HUES6 (cell line): ENCODE results near the gene LRRC4B.

ENCODE experiments used
- H3K27ac ChIP-seq: 2 replicates; pipeline ENCODE4 v1.7.0; 2013; ENCODE audit warnings: low read depth, mild to moderate bottlenecking, low read length, inconsistent platforms
- H3K27me3 ChIP-seq: 2 replicates; pipeline ENCODE4 v1.6.1; 2013; ENCODE audit warnings: low read length; ENCODE audit not compliant: control insufficient read depth, insufficient read depth
- H3K36me3 ChIP-seq: 2 replicates; pipeline ENCODE4 v1.6.1; 2013; ENCODE audit warnings: low read length; ENCODE audit not compliant: control insufficient read depth, insufficient read depth
- H3K4me1 ChIP-seq: 2 replicates; pipeline ENCODE4 v1.6.1; 2013; ENCODE audit warnings: low read length; ENCODE audit not compliant: control insufficient read depth, insufficient read depth
- H3K4me3 ChIP-seq: 2 replicates; pipeline ENCODE4 v1.5.1; 2013; ENCODE audit warnings: low read depth, low read length
- H3K9ac ChIP-seq: one replicate; pipeline ENCODE4 v1.6.1; 2013; ENCODE audit warnings: mild to moderate bottlenecking, low read length
- H3K9me3 ChIP-seq: 2 replicates; pipeline ENCODE4 v1.6.1; 2013; ENCODE audit warnings: low read depth, low read length; ENCODE audit not compliant: control insufficient read depth, insufficient read depth

LRRC4B gene

GRCh38 chr19:50516964-50517703, 51.1 kb downstream of the LRRC4B start:
- Histone ChIP-seq H3K27me3 (peaks cover 8% of the 10 kb centered on the region), H3K27ac (no peak overlapping the region), H3K4me1 (peaks cover 7% of the 10 kb centered on the region; the same call in 1 of the 2 replicates), H3K4me3 (no peak overlapping the region), H3K36me3 (no peaks in the 10 kb centered on the region), H3K9ac (no peak overlapping the region), H3K9me3 (no peaks in the 10 kb centered on the region)

- H3K9ac ChIP-seq = no peak overlapping the region
- H3K36me3 ChIP-seq = no peaks in the 10 kb centered on the region
- no peak overlapping the region for H3K27ac ChIP-seq
- peaks cover 8% of the 10 kb centered on the region for H3K27me3 ChIP-seq
- H3K4me1 ChIP-seq = peaks cover 7% of the 10 kb centered on the region; the same call in 1 of the 2 replicates
- no peak overlapping the region for H3K4me3 ChIP-seq
- H3K9me3 ChIP-seq = no peaks in the 10 kb centered on the region
Measured at GRCh38 chr19:50516456-50516855, 51.8 kb downstream of the LRRC4B start.

GRCh38 chr19:50515168-50515561, 53.1 kb downstream of the LRRC4B start:
- H3K27me3 ChIP-seq = peaks cover 8% of the 10 kb centered on the region
- H3K36me3 ChIP-seq = no peaks in the 10 kb centered on the region
- peaks cover 8% of the 10 kb centered on the region; the same call in 1 of the 2 replicates for H3K4me1 ChIP-seq
- no peak overlapping the region for H3K9ac ChIP-seq
- H3K9me3 ChIP-seq = no peaks in the 10 kb centered on the region
- H3K27ac ChIP-seq = no peak overlapping the region
- H3K4me3 ChIP-seq = no peak overlapping the region

- H3K4me1 ChIP-seq = peaks cover 10% of the 10 kb centered on the region; the same call in 1 of the 2 replicates
- peak overlapping the region; percentile 7 for H3K9ac ChIP-seq
Measured at GRCh38 chr19:50514346-50515167, 53.7 kb downstream of the LRRC4B start.

GRCh38 chr19:50513746-50514345, 54.4 kb downstream of the LRRC4B start, which contains the start of gene ASPDH:
Gene ASPDH (minus strand): TSS chr19:50513913. CDS start chr19:50513823, 90 bp downstream.
- H3K4me3 ChIP-seq = peak within 1 kb of the TSS; percentile 44

More at GRCh38 chr19:50514346-50515167, 53.7 kb downstream of the LRRC4B start:
- Histone ChIP-seq H3K9me3 (no peaks in the 10 kb centered on the region), H3K27ac (no peak overlapping the region), H3K36me3 (no peaks in the 10 kb centered on the region), H3K27me3 (peaks cover 8% of the 10 kb centered on the region), H3K4me3 (peak overlapping the region; percentile 44)

GRCh38 chr19:50512999-50513745, 55.1 kb downstream of the LRRC4B start:
- Histone ChIP-seq H3K36me3 (no peaks in the 10 kb centered on the region), H3K9ac (no peak overlapping the region), H3K9me3 (no peaks in the 10 kb centered on the region), H3K27ac (no peak overlapping the region), H3K27me3 (peaks cover 15% of the 10 kb centered on the region), H3K4me3 (no peak overlapping the region), H3K4me1 (peaks cover 10% of the 10 kb centered on the region; the same call in 1 of the 2 replicates)

More at GRCh38 chr19:50513746-50514345, 54.4 kb downstream of the LRRC4B start, which contains the start of gene ASPDH:
- peak within 1 kb of the TSS; percentile 7 for H3K9ac ChIP-seq
- H3K4me1 ChIP-seq = peaks cover 10% of the 10 kb centered on the region; the same call in 1 of the 2 replicates
- no peaks in the 10 kb centered on the region for H3K36me3 ChIP-seq
- H3K27ac ChIP-seq = no peak within 1 kb of the TSS
- H3K9me3 ChIP-seq = no peaks in the 10 kb centered on the region
- peaks cover 9% of the 10 kb centered on the region for H3K27me3 ChIP-seq

- Histone ChIP-seq H3K36me3 (no peaks in the 10 kb centered on the region), H3K9ac (no peak overlapping the region), H3K9me3 (no peaks in the 10 kb centered on the region), H3K4me3 (peak overlapping the region; percentile 63), H3K27ac (no peak overlapping the region), H3K4me1 (peaks cover 10% of the 10 kb centered on the region; the same call in 1 of the 2 replicates), H3K27me3 (peaks cover 21% of the 10 kb centered on the region)
Measured at GRCh38 chr19:50512112-50512998, 55.9 kb downstream of the LRRC4B start.

GRCh38 chr19:50511069-50511822, 57.0 kb downstream of the LRRC4B start, which contains the start of gene JOSD2:
Gene JOSD2 (minus strand): TSS chr19:50511191. CDS start chr19:50510431, 760 bp downstream.
- peak within 1 kb of the TSS; percentile 60 for H3K9ac ChIP-seq
- H3K27ac ChIP-seq = no peak within 1 kb of the TSS
- peaks cover 10% of the 10 kb centered on the region; the same call in 1 of the 2 replicates for H3K4me1 ChIP-seq
- H3K27me3 ChIP-seq = peaks cover 18% of the 10 kb centered on the region
- H3K4me3 ChIP-seq = peak within 1 kb of the TSS; percentile 63
- no peaks in the 10 kb centered on the region for H3K36me3 ChIP-seq
- no peaks in the 10 kb centered on the region for H3K9me3 ChIP-seq

GRCh38 chr19:50510700-50511068, 57.6 kb downstream of the LRRC4B start:
- peaks cover 18% of the 10 kb centered on the region for H3K27me3 ChIP-seq
- H3K9ac ChIP-seq = peak overlapping the region; percentile 60
- H3K4me1 ChIP-seq = peaks cover 10% of the 10 kb centered on the region; the same call in 1 of the 2 replicates
- H3K4me3 ChIP-seq = peak overlapping the region; percentile 63
- H3K9me3 ChIP-seq = no peaks in the 10 kb centered on the region
- no peaks in the 10 kb centered on the region for H3K36me3 ChIP-seq
- H3K27ac ChIP-seq = no peak overlapping the region
